ENCODE results near the gene GNAT2. TPM values are rescaled to one million over a fixed set of nuclear protein-coding genes. Genes with fewer than 3 reads are reported as not detected.
"Not testable (repeated sequence)": the region's sequence is repeated elsewhere in the genome, so short reads cannot be mapped to it uniquely, and the experiment has no call there.

GNAT2 gene
- total RNA-seq = not detected

DNA sequence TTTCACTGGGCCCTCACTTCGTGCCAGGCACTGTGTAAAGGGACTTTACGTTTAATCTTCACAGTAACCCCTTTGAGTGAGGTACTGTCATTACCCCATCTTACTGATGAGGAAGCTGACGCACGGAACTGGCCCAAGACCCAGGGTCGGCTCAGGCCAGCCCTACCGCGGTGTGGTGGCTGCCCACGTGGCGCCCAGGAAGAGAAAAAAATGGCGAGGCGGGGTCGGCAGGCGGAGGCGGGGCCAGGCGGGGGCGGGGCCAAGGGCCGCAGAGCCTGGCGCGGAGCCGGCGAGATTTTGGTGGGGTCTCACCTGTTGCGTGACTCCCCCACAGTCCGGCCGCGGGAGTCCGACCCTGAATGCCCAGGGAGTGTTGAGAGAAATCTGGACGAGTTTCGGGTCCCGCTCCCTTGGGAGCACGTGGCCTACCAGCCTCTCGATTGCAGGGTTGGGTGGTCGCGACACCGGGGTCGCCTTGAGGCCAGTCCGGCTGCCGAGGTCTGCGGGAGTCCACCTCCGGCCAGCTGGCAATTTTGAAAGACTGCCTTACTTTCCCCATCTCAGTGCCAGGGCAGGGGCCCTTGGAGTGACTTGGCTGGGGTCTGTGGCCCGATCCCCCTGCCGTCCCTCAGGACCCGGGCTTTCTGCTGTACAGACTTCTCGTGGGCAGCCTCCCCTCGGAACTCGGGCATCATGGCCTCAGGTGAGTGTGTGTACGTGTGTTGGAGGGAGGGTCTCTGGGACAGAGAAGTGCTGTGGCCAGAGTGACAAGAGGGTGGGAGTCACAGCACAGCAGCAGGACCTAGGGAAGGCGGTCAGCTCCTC lies at the start of gene GNAT2, which contains the start of gene AMPD2:
Gene GNAT2, minus strand, starts transcription at position 41 of the 825 bp plus-strand sequence. CDS start 6,746 bp downstream, outside the sequence.
Gene AMPD2, plus strand, starts transcription at position 262 of the 825 bp plus-strand sequence. CDS start 1,339 bp downstream, outside the sequence.
- Histone ChIP-seq H3K27ac (ENCODE audit: low read depth, low read length) (peak within 1 kb of the TSS; percentile 75), H3K9ac (ENCODE audit: low read depth in 1 of 3, low read length in 3 of 3) (peak within 1 kb of the TSS; percentile 76 to 86 (median 83)), H3K4me3 (ENCODE audit: low read length in 3 of 3) (peak within 1 kb of the TSS; percentile 78 to 90 (median 85)), H3K4me1 (ENCODE audit: control insufficient read depth in 3 of 3, insufficient read depth in 3 of 3, low read length in 3 of 3) (peaks cover 31 to 43% (median 34%) of the 10 kb centered on the region in 3 donors), H3K36me3 (ENCODE audit: control insufficient read depth in 3 of 3, insufficient read depth in 3 of 3, low read length in 3 of 3) (no peaks in the 10 kb centered on the region), H3K27me3 (ENCODE audit: control insufficient read depth in 3 of 3, insufficient read depth in 3 of 3, low read length in 3 of 3) (no peaks in the 10 kb centered on the region), H3K9me3 (ENCODE audit: control insufficient read depth in 3 of 3, low read length in 3 of 3) (no peaks in the 10 kb centered on the region)

DNA sequence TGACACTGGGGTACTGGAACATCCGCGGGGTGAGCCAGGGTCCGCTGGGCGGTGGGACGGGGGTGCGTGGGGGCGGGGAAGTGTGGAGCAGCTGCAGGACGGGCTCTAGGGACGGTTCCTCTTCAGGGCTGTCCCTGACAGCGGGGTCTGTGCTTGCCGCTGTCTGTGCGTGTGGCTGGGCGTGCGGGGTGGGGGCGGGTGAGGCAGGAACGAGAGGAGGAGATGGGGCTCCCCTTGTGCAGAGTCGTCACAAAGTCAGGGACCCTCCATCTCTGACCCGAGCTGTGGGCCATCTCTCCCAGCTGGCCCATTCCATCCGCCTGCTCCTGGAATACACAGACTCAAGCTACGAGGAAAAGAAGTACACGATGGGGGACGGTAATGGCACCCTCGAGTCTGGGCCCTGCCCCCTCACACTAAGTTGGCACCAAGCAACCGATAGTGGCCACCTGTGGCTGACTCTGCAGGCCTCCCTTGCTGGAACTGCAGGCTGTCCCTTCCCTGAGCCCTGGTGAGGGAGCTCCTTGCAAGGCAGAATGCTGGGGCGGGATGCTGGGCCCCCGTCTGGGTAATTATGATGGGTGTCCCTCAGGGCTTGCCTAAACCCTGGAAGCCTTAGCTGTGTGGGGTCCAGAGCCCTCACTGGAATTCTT lies 48.8 kb upstream of the GNAT2 start:
- H3K9ac ChIP-seq (ENCODE audit: low read depth in 1 of 3, low read length in 3 of 3) = peak overlapping the region; percentile 67 to 81 (median 80)
- peaks cover 6 to 17% (median 17%) of the 10 kb centered on the region in 3 donors for H3K36me3 ChIP-seq (ENCODE audit: control insufficient read depth in 3 of 3, insufficient read depth in 3 of 3, low read length in 3 of 3)
- H3K4me1 ChIP-seq (ENCODE audit: control insufficient read depth in 3 of 3, insufficient read depth in 3 of 3, low read length in 3 of 3) = peaks cover 8 to 21% (median 10%) of the 10 kb centered on the region in 3 donors
- H3K4me3 ChIP-seq (ENCODE audit: low read length in 3 of 3) = peak overlapping the region; percentile 70 to 74 (median 72)
- no peaks in the 10 kb centered on the region for H3K9me3 ChIP-seq (ENCODE audit: control insufficient read depth in 3 of 3, low read length in 3 of 3)
- no peaks in the 10 kb centered on the region for H3K27me3 ChIP-seq (ENCODE audit: control insufficient read depth in 3 of 3, insufficient read depth in 3 of 3, low read length in 3 of 3)
- no peak overlapping the region for H3K27ac ChIP-seq (ENCODE audit: low read depth, low read length)

DNA sequence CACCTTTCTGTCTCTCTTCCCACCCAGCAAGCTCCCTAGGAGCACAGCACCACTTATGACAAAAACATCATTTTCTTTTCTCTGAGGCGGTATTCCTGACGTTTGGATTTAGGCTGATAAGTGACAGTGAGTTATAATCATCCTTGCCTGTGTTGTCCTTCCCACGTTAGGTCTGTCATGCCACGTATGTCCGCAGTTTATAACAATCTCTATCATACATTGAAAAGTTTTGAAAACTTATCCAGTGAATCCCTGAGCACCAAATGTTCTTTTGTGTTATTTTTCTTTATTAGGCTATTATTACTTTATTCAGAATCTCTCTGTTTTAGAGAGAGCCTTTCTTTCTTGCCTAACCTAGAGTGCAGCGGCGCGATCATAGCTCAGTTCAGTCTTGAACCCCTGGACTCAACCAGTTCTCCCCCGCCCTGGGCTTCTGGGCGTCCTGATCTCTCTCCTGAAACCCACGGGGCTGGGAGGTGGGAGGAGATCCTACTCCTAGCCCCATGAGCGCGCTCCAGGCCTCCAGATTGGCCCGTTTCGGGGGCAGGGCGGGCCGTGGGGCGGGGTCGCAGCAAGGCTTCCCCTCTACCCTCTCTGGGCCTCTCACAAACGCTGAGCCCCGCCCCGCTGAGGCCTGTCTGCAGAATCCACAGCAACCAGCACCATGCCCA lies 48.2 kb upstream of the GNAT2 start, which contains the start of gene GSTM2:
Gene GSTM2, plus strand, starts transcription at position 606 of the 671 bp plus-strand sequence. Its CDS starts 59 bp downstream, at position 665.
- peaks cover 6 to 17% (median 13%) of the 10 kb centered on the region in 3 donors for H3K36me3 ChIP-seq (ENCODE audit: control insufficient read depth in 3 of 3, insufficient read depth in 3 of 3, low read length in 3 of 3)
- no peaks in the 10 kb centered on the region for H3K27me3 ChIP-seq (ENCODE audit: control insufficient read depth in 3 of 3, insufficient read depth in 3 of 3, low read length in 3 of 3)
- H3K9me3 ChIP-seq (ENCODE audit: control insufficient read depth in 3 of 3, low read length in 3 of 3) = no peaks in the 10 kb centered on the region
- peak within 1 kb of the TSS; percentile 68 for H3K27ac ChIP-seq (ENCODE audit: low read depth, low read length)
- H3K4me3 ChIP-seq (ENCODE audit: low read length in 3 of 3) = peak within 1 kb of the TSS; percentile 70 to 74 (median 72)
- peak within 1 kb of the TSS; percentile 71 to 81 (median 80) for H3K9ac ChIP-seq (ENCODE audit: low read depth in 1 of 3, low read length in 3 of 3)
- H3K4me1 ChIP-seq (ENCODE audit: control insufficient read depth in 3 of 3, insufficient read depth in 3 of 3, low read length in 3 of 3) = peaks cover 8 to 21% (median 11%) of the 10 kb centered on the region in 3 donors

DNA sequence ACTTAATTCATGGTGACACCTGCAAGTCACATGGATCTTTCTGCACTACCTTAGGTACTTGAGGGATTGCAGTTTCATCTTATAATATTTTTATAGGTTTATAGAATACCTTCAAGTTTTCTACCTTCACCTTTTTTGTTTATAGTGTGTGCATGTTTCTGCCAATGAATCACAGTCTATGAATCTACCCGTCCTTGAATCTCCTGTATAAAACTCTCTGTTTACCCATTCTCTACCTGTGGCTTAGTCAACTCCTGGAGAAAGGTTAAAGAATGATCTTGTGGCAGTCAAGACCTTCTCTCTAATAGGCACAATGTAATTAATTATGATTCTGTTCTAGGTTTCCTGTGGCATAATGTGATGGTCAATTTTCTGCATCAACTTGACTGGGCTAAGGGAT lies 45.3 kb upstream of the GNAT2 start:
- Histone ChIP-seq H3K27ac (ENCODE audit: low read depth, low read length) (no peak overlapping the region), H3K9ac (ENCODE audit: low read depth in 1 of 3, low read length in 3 of 3) (no peak overlapping the region), H3K36me3 (ENCODE audit: control insufficient read depth in 3 of 3, insufficient read depth in 3 of 3, low read length in 3 of 3) (peaks cover 18 to 27% (median 19%) of the 10 kb centered on the region in 3 donors), H3K9me3 (ENCODE audit: control insufficient read depth in 3 of 3, low read length in 3 of 3) (no peaks in the 10 kb centered on the region), H3K27me3 (ENCODE audit: control insufficient read depth in 3 of 3, insufficient read depth in 3 of 3, low read length in 3 of 3) (no peaks in the 10 kb centered on the region), H3K4me1 (ENCODE audit: control insufficient read depth in 3 of 3, insufficient read depth in 3 of 3, low read length in 3 of 3) (peaks cover 8 to 19% (median 11%) of the 10 kb centered on the region in 3 donors), H3K4me3 (ENCODE audit: low read length in 3 of 3) (no peak overlapping the region)

DNA sequence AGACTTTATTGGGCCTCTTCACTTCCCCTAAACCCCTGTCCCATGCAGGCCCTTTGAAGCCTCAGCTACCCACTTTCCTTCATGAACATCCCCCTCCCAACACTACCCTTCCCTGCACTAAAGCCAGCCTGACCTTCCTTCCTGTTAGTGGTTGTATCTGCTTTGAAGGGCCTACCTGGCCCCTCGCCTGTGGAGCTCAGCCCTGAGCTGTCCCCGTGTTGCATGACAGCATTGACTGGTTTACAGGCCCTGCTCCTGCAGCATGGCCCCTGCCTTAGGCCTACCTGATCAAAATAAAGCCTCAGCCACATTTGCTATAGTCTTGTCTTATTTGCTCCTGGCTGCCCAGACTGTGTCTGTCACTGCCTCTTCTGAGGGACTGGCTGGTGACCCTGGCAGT lies 42.0 kb upstream of the GNAT2 start:
- no peaks in the 10 kb centered on the region for H3K27me3 ChIP-seq (ENCODE audit: control insufficient read depth in 3 of 3, insufficient read depth in 3 of 3, low read length in 3 of 3)
- peaks cover 13 to 26% (median 15%) of the 10 kb centered on the region in 3 donors for H3K4me1 ChIP-seq (ENCODE audit: control insufficient read depth in 3 of 3, insufficient read depth in 3 of 3, low read length in 3 of 3)
- no peaks in the 10 kb centered on the region for H3K9me3 ChIP-seq (ENCODE audit: control insufficient read depth in 3 of 3, low read length in 3 of 3)
- H3K9ac ChIP-seq (ENCODE audit: low read depth in 1 of 3, low read length in 3 of 3) = no peak overlapping the region
- peaks cover 22 to 34% (median 30%) of the 10 kb centered on the region in 3 donors for H3K36me3 ChIP-seq (ENCODE audit: control insufficient read depth in 3 of 3, insufficient read depth in 3 of 3, low read length in 3 of 3)
- no peak overlapping the region for H3K4me3 ChIP-seq (ENCODE audit: low read length in 3 of 3)
- H3K27ac ChIP-seq (ENCODE audit: low read depth, low read length) = no peak overlapping the region

DNA sequence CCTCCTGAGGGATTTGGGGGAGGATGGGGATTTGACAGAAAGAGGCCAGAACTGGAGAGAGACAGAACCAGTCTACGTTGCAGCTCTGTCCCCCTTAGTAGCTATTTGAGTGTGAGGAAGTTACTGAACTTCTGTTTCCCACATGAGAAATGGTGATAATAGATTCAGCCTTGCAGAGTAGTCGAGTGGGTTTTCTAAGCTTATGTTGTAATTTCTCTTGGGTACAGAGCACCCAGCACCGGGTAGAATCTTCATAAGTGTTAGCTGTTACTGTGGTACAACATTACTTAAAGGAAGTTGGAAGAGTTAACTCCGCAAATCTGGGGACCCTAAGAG lies 41.2 kb upstream of the GNAT2 start:
- not testable (repeated sequence) for H3K9ac ChIP-seq (ENCODE audit: low read depth in 1 of 3, low read length in 3 of 3)

DNA sequence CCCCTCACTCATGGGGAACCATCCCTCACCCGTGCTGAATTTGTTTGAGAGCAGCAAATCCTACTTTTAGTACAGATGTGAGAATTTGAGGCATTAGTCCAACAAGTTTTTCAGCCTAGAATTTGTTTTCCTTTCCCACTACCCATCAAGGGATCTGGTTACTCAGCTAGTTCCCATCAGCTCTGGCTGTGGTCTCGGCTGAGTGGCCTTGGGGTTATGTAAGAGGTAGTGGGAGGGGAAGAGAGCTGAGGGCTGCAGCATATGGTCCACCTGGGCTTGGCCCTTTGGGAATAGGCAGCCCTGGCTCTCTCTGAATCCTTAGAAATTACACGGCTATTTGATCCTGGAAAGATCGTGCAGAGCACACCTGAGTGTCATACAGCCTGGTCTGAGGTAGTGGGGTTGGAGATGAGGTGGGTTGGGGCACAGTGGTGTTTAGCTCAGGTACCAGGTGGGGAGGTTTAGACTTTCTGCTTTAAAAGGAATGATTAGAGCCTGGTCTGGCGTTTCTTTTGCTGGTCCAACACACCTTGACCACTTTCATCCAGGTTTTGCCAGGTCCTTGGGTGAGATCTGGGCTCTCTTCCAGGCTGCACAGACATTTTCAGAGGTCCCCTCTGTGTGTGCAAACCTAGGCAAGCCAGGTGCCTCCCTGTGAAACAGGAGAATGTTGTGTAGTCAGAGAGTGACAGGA lies 40.7 kb upstream of the GNAT2 start:
- Histone ChIP-seq H3K27me3 (ENCODE audit: control insufficient read depth in 3 of 3, insufficient read depth in 3 of 3, low read length in 3 of 3) (no peaks in the 10 kb centered on the region), H3K36me3 (ENCODE audit: control insufficient read depth in 3 of 3, insufficient read depth in 3 of 3, low read length in 3 of 3) (peaks cover 22 to 34% (median 29%) of the 10 kb centered on the region in 3 donors), H3K4me1 (ENCODE audit: control insufficient read depth in 3 of 3, insufficient read depth in 3 of 3, low read length in 3 of 3) (peaks cover 20 to 36% (median 20%) of the 10 kb centered on the region in 3 donors), H3K27ac (ENCODE audit: low read depth, low read length) (no peak overlapping the region), H3K4me3 (ENCODE audit: low read length in 3 of 3) (no peak overlapping the region), H3K9ac (ENCODE audit: low read depth in 1 of 3, low read length in 3 of 3) (no peak overlapping the region), H3K9me3 (ENCODE audit: control insufficient read depth in 3 of 3, low read length in 3 of 3) (no peaks in the 10 kb centered on the region)

More for the DNA sequence above, 41.2 kb upstream of the GNAT2 start:
- not testable (repeated sequence) for H3K27me3 ChIP-seq (ENCODE audit: control insufficient read depth in 3 of 3, insufficient read depth in 3 of 3, low read length in 3 of 3); H3K9me3 ChIP-seq (ENCODE audit: control insufficient read depth in 3 of 3, low read length in 3 of 3); H3K27ac ChIP-seq (ENCODE audit: low read depth, low read length); H3K4me3 ChIP-seq (ENCODE audit: low read length in 3 of 3)
- Histone ChIP-seq H3K4me1 (ENCODE audit: control insufficient read depth in 3 of 3, insufficient read depth in 3 of 3, low read length in 3 of 3) (peaks cover 15 to 31% (median 15%) of the 10 kb centered on the region in 3 donors), H3K36me3 (ENCODE audit: control insufficient read depth in 3 of 3, insufficient read depth in 3 of 3, low read length in 3 of 3) (peaks cover 22 to 34% (median 29%) of the 10 kb centered on the region in 3 donors)

DNA sequence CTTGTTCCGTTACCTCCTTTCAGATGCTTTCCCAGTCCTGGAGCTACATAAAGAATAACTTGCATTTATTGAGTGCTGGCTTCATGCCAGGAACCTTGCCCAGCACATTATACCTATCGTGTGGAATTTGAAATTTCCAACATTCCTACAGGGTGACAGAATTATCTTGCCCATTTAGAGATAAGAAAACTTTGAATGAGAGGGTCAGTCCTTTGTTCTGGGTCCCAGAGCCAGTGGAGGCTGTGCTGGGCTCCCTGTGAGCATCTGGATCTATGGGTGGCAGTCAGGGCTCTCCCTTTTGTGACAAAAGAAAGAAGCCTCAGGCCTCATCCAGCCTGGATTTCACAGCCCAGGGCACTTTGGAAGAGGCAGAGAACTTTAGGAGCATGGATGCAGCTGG lies 39.7 kb upstream of the GNAT2 start:
- H3K4me3 ChIP-seq (ENCODE audit: low read length in 3 of 3) = no peak overlapping the region
- H3K27ac ChIP-seq (ENCODE audit: low read depth, low read length) = no peak overlapping the region
- H3K9me3 ChIP-seq (ENCODE audit: control insufficient read depth in 3 of 3, low read length in 3 of 3) = no peaks in the 10 kb centered on the region
- peaks cover 22 to 46% (median 28%) of the 10 kb centered on the region in 3 donors for H3K4me1 ChIP-seq (ENCODE audit: control insufficient read depth in 3 of 3, insufficient read depth in 3 of 3, low read length in 3 of 3)
- peaks cover 22 to 34% (median 29%) of the 10 kb centered on the region in 3 donors for H3K36me3 ChIP-seq (ENCODE audit: control insufficient read depth in 3 of 3, insufficient read depth in 3 of 3, low read length in 3 of 3)
- no peaks in the 10 kb centered on the region for H3K27me3 ChIP-seq (ENCODE audit: control insufficient read depth in 3 of 3, insufficient read depth in 3 of 3, low read length in 3 of 3)
- H3K9ac ChIP-seq (ENCODE audit: low read depth in 1 of 3, low read length in 3 of 3) = no peak overlapping the region

DNA sequence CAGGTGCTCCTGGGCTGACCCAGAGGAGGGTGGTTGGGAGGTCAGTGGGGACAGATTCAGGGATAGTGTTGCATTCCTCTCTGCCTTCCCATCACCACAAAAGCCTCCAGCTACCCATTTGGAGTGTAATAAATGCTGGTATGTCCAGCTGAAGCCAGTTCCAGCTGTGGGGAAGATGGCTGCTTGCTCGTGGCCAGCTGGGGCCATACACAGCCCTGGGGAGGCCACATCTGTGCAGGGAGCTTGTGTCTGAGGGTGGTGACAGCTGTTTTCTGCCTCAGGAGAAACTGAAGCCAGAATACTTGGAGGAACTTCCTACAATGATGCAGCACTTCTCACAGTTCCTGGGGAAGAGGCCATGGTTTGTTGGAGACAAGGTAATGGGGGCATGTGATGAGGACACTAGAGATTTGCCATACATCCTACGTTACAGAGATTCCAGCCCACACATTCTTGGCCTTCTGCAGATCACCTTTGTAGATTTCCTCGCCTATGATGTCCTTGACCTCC lies 39.2 kb upstream of the GNAT2 start:
- Histone ChIP-seq H3K9me3 (ENCODE audit: control insufficient read depth in 3 of 3, low read length in 3 of 3) (no peaks in the 10 kb centered on the region), H3K27me3 (ENCODE audit: control insufficient read depth in 3 of 3, insufficient read depth in 3 of 3, low read length in 3 of 3) (no peaks in the 10 kb centered on the region), H3K4me1 (ENCODE audit: control insufficient read depth in 3 of 3, insufficient read depth in 3 of 3, low read length in 3 of 3) (peaks cover 19 to 42% (median 24%) of the 10 kb centered on the region in 3 donors), H3K9ac (ENCODE audit: low read depth in 1 of 3, low read length in 3 of 3) (peak overlapping the region in 1 of 3 donors; percentile 19), H3K27ac (ENCODE audit: low read depth, low read length) (no peak overlapping the region), H3K36me3 (ENCODE audit: control insufficient read depth in 3 of 3, insufficient read depth in 3 of 3, low read length in 3 of 3) (peaks cover 22 to 34% (median 29%) of the 10 kb centered on the region in 3 donors), H3K4me3 (ENCODE audit: low read length in 3 of 3) (no peak overlapping the region)
